ENCODE results near the gene PSMB9. TPM values are rescaled to one million over a fixed set of nuclear protein-coding genes. Genes with fewer than 3 reads are reported as not detected.

The PSMB9 gene
- total RNA-seq, 1 donor, result 59.6 TPM

GRCh38 chr6:32857156-32857891 lies 3.3 kb downstream of the PSMB9 start:
- H3K4me3 ChIP-seq (ENCODE audit: low read depth, low read length), result no peak overlapping the region
- no peak for TF ChIP-seq CTCF (IDR thresholded peaks at IDR 0.05; ENCODE audit: insufficient read depth, low read depth, low read length)
- no peak for DNase-seq (ENCODE audit: low read depth)

GRCh38 chr6:32858194-32858593 lies 4.2 kb downstream of the PSMB9 start:
- no peak for TF ChIP-seq CTCF (IDR thresholded peaks at IDR 0.05; ENCODE audit: insufficient read depth, low read depth, low read length)
- no peak for DNase-seq (ENCODE audit: low read depth)
- H3K4me3 ChIP-seq (ENCODE audit: low read depth, low read length), result no peak overlapping the region

- no peak for DNase-seq (ENCODE audit: low read depth)
- no peak for TF ChIP-seq CTCF (IDR thresholded peaks at IDR 0.05; ENCODE audit: insufficient read depth, low read depth, low read length)
Measured at GRCh38 chr6:32860674-32861073, 6.7 kb downstream of the PSMB9 start.

GRCh38 chr6:32862725-32863124 lies 8.7 kb downstream of the PSMB9 start:
- DNase-seq (ENCODE audit: low read depth), result no peak
- H3K4me3 ChIP-seq (ENCODE audit: low read depth, low read length), result no peak overlapping the region
- no peak for TF ChIP-seq CTCF (IDR thresholded peaks at IDR 0.05; ENCODE audit: insufficient read depth, low read depth, low read length)

More at GRCh38 chr6:32860674-32861073, 6.7 kb downstream of the PSMB9 start:
- H3K4me3 ChIP-seq (ENCODE audit: low read depth, low read length), result no peak overlapping the region

- TF ChIP-seq CTCF (IDR thresholded peaks at IDR 0.05; ENCODE audit: insufficient read depth, low read depth, low read length), result no peak
- DNase-seq (ENCODE audit: low read depth), result no peak
- H3K4me3 ChIP-seq (ENCODE audit: low read depth, low read length), result no peak overlapping the region
Measured at GRCh38 chr6:32865724-32866443, 11.9 kb downstream of the PSMB9 start.

GRCh38 chr6:32867022-32867477 lies 13.1 kb downstream of the PSMB9 start:
- TF ChIP-seq CTCF (IDR thresholded peaks at IDR 0.05; ENCODE audit: insufficient read depth, low read depth, low read length), result no peak
- no peak for DNase-seq (ENCODE audit: low read depth)
- H3K4me3 ChIP-seq (ENCODE audit: low read depth, low read length), result no peak overlapping the region
